ENCODE results near the gene AFMID. TPM values are rescaled to one million over a fixed set of nuclear protein-coding genes. Genes with fewer than 3 reads are reported as not detected.

AFMID gene
- total RNA-seq, 1 experiment from 2014 or later = 59.3 TPM

GRCh38 chr17:78255953-78256706, 69.0 kb downstream of the AFMID start:
- ChIA-PET CTCF (interaction anchor here (0.7 kb wide), 1 partner anchor 162 kb away, joined by 3 read pairs; no protein-coding TSS in a partner anchor), POLR2A (interaction anchor here (0.7 kb wide), 1 partner anchor 162 kb away, joined by 3 read pairs; no protein-coding TSS in a partner anchor)
- no peaks in the 10 kb centered on the region for H3K36me3 ChIP-seq (ENCODE audit: control insufficient read depth, insufficient read depth, low read length)
- no peaks in the 10 kb centered on the region for H3K27me3 ChIP-seq (ENCODE audit: control insufficient read depth, insufficient read depth, low read length)
- no TSS peak for BruUV-seq (replicated peaks)
- H3K4me3 ChIP-seq (ENCODE audit: low read depth in 2 of 2, low read length in 2 of 2) = no peak overlapping the region
- H3K27ac ChIP-seq (ENCODE audit: low read length) = peak overlapping the region; percentile 48
- DNase-seq (ENCODE audit: low read depth, low spot score) (no peak), ATAC-seq (no peak)
- intact Hi-C loops (cut with micrococcal nuclease; ENCODE audit: unreplicated experiment) (no loop called here), in situ Hi-C loops (cut with HindIII; ENCODE audit: low pct_unique_long_range_greater_than_20kb, low sequenced_read_pairs) (no loop called here)
- TF ChIP-seq REST (IDR thresholded peaks at IDR 0.05; ENCODE audit: insufficient read depth in 1 of 2, low read depth in 2 of 2, low read length in 1 of 2) (no peak), TCF7L2 (IDR thresholded peaks at IDR 0.05; ENCODE audit: low read depth, low read length) (no peak), SIN3A (IDR thresholded peaks at IDR 0.05; ENCODE audit: borderline replicate concordance, insufficient read depth, low read depth, low read length) (no peak), POLR2AphosphoS5 (IDR thresholded peaks at IDR 0.05; ENCODE audit: low read depth, low read length) (no peak)
- TF ChIP-seq, protein P1, sequence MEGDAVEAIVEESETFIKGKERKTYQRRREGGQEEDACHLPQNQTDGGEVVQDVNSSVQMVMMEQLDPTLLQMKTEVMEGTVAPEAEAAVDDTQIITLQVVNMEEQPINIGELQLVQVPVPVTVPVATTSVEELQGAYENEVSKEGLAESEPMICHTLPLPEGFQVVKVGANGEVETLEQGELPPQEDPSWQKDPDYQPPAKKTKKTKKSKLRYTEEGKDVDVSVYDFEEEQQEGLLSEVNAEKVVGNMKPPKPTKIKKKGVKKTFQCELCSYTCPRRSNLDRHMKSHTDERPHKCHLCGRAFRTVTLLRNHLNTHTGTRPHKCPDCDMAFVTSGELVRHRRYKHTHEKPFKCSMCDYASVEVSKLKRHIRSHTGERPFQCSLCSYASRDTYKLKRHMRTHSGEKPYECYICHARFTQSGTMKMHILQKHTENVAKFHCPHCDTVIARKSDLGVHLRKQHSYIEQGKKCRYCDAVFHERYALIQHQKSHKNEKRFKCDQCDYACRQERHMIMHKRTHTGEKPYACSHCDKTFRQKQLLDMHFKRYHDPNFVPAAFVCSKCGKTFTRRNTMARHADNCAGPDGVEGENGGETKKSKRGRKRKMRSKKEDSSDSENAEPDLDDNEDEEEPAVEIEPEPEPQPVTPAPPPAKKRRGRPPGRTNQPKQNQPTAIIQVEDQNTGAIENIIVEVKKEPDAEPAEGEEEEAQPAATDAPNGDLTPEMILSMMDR (IDR thresholded peaks at IDR 0.05) = no peak
- peaks cover 38% of the 10 kb centered on the region for H3K4me1 ChIP-seq (ENCODE audit: control insufficient read depth, insufficient read depth, low read length)
- no peaks in the 10 kb centered on the region for H3K9me3 ChIP-seq (ENCODE audit: control insufficient read depth, insufficient read depth, low read depth, low read length)

DNA sequence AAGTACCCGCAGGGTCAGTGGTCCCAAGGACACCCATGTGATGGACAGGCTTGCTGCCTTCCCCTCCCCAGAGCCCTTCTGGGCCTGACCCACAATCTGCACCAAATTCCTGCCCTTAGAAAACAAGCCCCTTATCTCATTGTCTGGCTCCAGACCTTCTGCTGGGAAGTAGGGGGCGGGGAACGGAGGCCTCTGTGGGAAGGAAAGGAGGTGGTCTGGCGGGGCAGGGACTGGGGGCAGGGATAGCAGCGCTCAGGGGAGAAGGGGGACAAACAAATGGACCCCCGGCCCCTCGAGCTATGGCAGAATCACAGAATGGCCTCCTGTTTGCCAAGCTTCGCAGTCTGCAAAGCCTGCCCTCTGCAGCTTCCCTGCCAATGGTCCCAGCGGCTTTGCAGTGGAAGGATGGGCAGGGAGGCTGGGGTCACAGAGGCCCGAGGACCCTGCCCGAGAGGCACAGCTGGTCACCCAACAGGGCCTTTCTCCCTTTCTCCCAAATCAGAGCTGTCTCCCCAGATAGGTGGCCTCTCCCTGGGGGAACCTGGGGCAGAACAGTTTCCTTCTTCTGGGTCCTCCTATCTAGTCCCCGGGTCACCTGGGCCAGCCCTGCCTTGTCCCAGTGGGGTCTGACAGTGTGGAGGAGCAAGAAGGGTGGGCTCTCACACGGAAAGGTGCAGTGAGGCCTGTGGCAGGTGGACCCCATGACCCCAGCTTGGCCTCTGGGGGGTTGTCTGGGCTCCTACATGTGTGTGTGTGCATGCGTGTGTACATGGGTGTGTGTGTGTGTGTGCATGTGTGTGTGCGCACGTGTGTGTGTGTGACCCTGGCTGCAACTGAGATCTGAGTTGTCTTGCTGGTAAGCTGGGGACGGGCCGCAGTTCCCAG, 69.8 kb downstream of the AFMID start:
- peak overlapping the region; percentile 64; the same call in 1 of the 2 replicates for H3K27ac ChIP-seq (ENCODE audit: low read length)
- ChIA-PET POLR2A (interaction anchor here (0.7 kb wide), 1 partner anchor 161 kb away, joined by 3 read pairs; no protein-coding TSS in a partner anchor), CTCF (interaction anchor here (0.7 kb wide), 1 partner anchor 161 kb away, joined by 3 read pairs; no protein-coding TSS in a partner anchor)
- no peaks in the 10 kb centered on the region for H3K9me3 ChIP-seq (ENCODE audit: control insufficient read depth, insufficient read depth, low read depth, low read length)
- BruUV-seq (replicated peaks) = no TSS peak
- H3K4me3 ChIP-seq (ENCODE audit: low read depth in 2 of 2, low read length in 2 of 2) = no peak overlapping the region
- intact Hi-C loops (cut with micrococcal nuclease; ENCODE audit: unreplicated experiment) (no loop called here), in situ Hi-C loops (cut with HindIII; ENCODE audit: low pct_unique_long_range_greater_than_20kb, low sequenced_read_pairs) (no loop called here)
- H3K4me1 ChIP-seq (ENCODE audit: control insufficient read depth, insufficient read depth, low read length) = peaks cover 31% of the 10 kb centered on the region
- no peak for DNase-seq (ENCODE audit: low read depth, low spot score)
- no peak for ATAC-seq
- H3K27me3 ChIP-seq (ENCODE audit: control insufficient read depth, insufficient read depth, low read length) = no peaks in the 10 kb centered on the region
- TF ChIP-seq REST (IDR thresholded peaks at IDR 0.05; ENCODE audit: insufficient read depth in 1 of 2, low read depth in 2 of 2, low read length in 1 of 2) = no peak
- no peak for TF ChIP-seq TCF7L2 (IDR thresholded peaks at IDR 0.05; ENCODE audit: low read depth, low read length)
- no peak for TF ChIP-seq POLR2AphosphoS5 (IDR thresholded peaks at IDR 0.05; ENCODE audit: low read depth, low read length)
- no peaks in the 10 kb centered on the region for H3K36me3 ChIP-seq (ENCODE audit: control insufficient read depth, insufficient read depth, low read length)
